NCI-H460 (cell line): Measurements from ENCODE around the gene GUCY2F. TPM values are rescaled to one million over a fixed set of nuclear protein-coding genes. Genes with fewer than 3 reads are reported as not detected.

Source experiments
- DNase-seq: peaks from one replicate; pipeline ENCODE4 v3.0.0-alpha.2; 2016; ENCODE audit warnings: low read depth; ENCODE audit errors: extremely low read depth
- total RNA-seq: library from RNA; depleted of rRNA; stranded (reverse); fragments of >200 nt; shearing (Covaris generic); gene quantifications from 2 replicates; pipeline ENCODE4 v1.2.3, GENCODE V29; 2014

GUCY2F gene
- total RNA-seq, 1 experiment from 2014 or later: not detected

- DNase-seq: no peak
Observed at GRCh38 chrX:109398833-109399232, 83.1 kb downstream of the GUCY2F start.

GRCh38 chrX:109398061-109398460 is 83.8 kb downstream of the GUCY2F start:
- no peak for DNase-seq

GRCh38 chrX:109393859-109394258 is 88.0 kb downstream of the GUCY2F start:
- no peak for DNase-seq

- no peak for DNase-seq
Observed at GRCh38 chrX:109392895-109393294, 89.0 kb downstream of the GUCY2F start.

DNA sequence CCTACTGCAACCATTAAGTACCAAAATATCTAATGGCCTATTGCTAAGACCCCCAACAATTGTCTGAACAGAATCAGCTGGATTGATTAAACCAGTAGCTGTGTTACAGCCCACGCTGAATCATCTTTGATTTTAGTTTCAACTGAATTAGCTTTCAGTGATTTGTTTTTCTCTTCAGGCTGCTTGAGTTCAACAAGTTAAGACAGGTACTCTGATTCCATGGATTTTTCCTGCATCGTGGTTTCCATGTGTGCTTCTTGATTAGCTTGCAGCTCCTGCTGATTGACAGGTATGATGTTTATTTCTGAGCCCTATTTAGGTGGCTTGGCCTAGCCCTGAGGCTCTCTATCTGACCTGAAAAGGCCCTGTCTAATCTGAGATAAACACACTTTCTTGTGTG is 91.3 kb downstream of the GUCY2F start:
- no peak for DNase-seq

GRCh38 chrX:109389917-109390316 is 92.0 kb downstream of the GUCY2F start:
- DNase-seq: no peak

GRCh38 chrX:109384699-109385098 is 97.2 kb downstream of the GUCY2F start:
- DNase-seq: no peak

- no peak for DNase-seq
Observed at GRCh38 chrX:109382332-109382731, 99.6 kb downstream of the GUCY2F start.

- no peak for DNase-seq
Observed at GRCh38 chrX:109378281-109378680, 103.6 kb downstream of the GUCY2F start.

DNA sequence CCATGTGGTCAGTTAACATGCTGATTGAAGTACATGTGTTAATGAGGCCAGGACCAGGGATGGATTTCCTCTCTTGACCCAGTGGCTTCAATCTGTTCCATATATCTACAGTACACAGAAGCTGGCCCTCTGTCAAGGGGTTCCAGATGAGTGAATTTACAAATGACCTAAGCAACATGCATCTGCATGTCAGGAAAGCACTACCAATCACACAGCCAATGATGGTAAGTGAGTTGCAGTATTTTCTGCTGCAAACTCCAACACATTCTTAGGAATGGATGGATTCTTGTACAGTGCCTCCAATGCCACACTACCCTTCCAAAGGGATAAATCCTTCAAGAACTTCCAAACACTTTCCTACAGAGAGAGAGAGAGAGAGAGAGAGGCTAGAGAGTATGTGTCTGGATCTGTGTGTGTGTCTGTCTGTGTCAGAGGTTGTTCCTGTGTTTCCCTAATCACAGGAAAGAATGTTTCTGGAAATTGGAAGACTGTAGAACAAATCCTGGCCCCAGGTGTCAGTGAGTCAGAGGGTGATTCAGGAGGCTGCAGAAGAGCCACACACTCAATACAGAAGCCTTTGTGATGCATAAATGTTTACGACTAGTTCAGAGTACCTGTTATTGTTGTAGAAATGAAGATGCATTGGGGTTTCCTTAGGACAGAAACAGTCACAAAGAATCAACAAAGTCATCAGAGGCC is 107.5 kb downstream of the GUCY2F start:
- no peak for DNase-seq

DNA sequence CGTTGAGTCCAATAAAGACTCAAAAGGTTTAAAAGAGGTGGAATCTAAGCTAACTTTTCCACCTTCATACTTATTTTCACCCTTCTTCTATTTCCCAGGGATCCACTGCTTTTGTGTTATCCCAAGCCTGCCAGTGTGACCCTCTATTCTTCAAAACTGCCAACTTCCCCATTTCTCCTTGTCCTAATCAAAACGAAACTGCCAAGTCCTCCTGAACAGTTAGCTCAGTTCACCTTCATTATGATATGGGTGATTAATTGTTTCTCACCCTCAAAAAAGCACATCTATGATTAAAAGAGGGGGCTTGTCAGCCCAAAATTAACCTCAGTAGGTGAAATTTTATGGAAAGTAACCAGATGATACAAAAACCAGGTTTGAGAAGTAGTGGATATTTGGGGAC is 108.4 kb downstream of the GUCY2F start:
- DNase-seq: no peak

GRCh38 chrX:109372716-109373115 is 109.2 kb downstream of the GUCY2F start:
- DNase-seq: no peak

GRCh38 chrX:109372291-109372690 is 109.6 kb downstream of the GUCY2F start:
- no peak for DNase-seq

GRCh38 chrX:109362101-109362500 is 119.8 kb downstream of the GUCY2F start:
- no peak for DNase-seq

GRCh38 chrX:109360301-109360700 is 121.6 kb downstream of the GUCY2F start:
- no peak for DNase-seq

GRCh38 chrX:109357706-109358105 is 124.2 kb downstream of the GUCY2F start:
- no peak for DNase-seq

GRCh38 chrX:109356684-109357083 is 125.2 kb downstream of the GUCY2F start:
- no peak for DNase-seq

DNA sequence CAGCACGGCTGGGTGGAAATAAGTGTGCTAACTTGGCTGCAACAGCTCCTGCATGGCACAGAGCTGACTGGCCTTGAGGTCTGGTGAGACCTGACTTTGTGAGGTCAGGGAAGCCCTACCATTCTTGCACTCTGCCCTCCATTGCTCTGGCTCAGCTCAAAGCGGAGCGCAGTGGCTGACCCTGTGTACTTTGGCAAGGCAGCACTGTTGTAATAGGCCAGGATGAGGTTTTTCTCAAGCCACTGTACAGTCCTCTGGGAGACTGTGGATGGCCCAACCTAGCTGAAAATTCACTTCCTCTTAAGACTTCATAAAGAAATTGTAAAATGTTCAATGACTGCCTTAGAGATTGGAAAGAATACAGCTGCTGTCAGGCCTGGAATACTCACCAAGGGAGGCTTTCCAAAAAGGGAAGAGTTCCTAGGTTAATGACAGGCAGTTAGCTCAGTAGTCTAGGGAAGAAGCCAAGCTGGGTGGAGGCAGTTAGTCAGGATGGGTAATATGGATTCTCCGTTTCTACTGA is 129.8 kb downstream of the GUCY2F start:
- no peak for DNase-seq

DNA sequence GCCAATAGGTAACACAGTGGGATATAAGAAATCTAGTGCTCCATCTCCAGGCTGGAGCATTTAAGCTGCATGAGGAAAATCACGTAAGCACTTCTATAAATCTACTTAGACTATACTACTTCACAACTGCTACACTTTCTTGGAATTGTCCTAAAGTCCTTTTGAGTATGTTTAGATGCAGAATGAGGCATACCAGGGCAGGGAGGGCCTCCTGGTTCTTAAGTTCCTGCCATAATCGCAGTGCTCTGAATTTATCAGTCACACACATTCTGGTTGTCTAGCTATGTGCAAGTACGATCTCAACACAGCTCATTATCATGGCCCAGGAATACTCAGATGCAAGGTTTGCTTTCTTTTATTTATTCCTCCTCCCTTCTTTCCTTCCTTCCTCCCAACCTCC is 130.3 kb downstream of the GUCY2F start:
- no peak for DNase-seq

GRCh38 chrX:109350551-109350950 is 131.3 kb downstream of the GUCY2F start:
- DNase-seq: no peak

DNA sequence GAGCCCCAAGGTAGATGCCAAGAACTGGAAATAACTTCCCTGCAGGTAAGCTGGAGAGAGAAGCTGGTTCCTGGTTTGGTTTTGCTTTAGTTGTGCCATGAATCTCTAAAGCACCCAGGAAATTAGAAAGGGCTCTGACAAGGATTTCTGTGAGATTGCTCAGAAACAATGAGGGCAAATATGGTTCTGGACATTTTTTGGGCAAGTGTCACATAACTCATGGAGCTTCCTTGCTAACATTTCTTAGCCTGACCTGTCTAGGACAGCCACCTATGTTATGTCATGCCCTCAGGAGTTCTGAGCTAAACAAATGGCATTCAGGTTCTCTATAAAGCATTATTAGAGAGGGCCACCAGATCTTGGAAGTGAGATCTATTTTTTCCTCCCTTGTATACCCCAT is 131.8 kb downstream of the GUCY2F start:
- no peak for DNase-seq

DNA sequence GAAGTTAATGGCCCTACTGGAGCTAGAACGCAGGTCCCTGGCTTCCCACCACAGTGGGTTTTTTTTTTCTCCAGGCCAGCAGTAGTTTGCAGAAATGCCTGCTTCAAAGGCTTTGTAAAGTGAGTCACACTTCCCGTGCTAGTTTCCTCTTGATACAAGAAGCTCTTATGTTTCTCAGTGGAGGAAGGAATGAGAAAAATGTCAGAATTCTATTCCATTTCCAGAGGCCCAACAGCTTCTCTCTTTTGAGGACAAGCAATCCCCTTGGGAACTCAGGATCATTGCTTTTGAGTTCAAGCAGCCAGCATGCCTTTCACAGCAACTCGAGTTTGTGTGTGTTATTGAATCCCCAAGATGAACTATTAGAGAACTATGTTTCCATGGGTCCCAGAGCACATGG is 134.3 kb downstream of the GUCY2F start:
- DNase-seq: no peak

DNA sequence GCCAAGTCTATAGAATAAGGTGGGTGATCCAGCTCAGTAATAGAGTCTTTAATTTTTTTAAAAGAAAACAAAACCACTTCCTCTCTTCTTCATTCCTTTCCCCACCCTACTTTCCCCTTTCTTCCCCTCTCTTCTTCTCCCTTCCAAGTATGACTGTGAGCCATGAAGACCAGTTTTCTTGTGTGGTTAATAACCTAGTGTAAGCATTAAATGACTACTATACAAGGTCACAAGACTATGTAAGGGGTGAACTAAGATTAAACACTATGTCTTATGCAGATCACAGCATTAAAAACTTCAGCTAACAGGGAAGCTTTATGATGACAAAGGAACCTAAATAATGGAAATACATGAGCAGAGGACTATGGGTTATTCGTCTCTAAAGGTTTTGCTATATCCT is 135.4 kb downstream of the GUCY2F start:
- no peak for DNase-seq
